Bronchial smooth muscle cell (primary cell): ENCODE data around the gene ZNF559. TPM values are rescaled to one million over a fixed set of nuclear protein-coding genes. Genes with fewer than 3 reads are reported as not detected.

Experiments
- total RNA-seq: library from RNA; depleted of rRNA; stranded (reverse); fragments of >200 nt; gene quantifications from 2 replicates; pipeline ENCODE4 v1.2.1, GENCODE V29; 2014

Gene ZNF559
- total RNA-seq = 9.0 and 10.6 TPM in 2 replicates

GRCh38 chr19:9323919-9324583 lies at the start of gene ZNF559:
ZNF559 (plus strand) TSS chr19:9324179; CDS start chr19:9338550, 14,371 bp downstream.

GRCh38 chr19:9309139-9309973 lies 14.6 kb upstream of the ZNF559 start, which contains the start of gene ZNF699:
ZNF699 (minus strand) TSS chr19:9309838; CDS start chr19:9305119, 4,719 bp downstream.

GRCh38 chr19:9362905-9363304 lies 38.9 kb downstream of the ZNF559 start, which contains the start of gene ZNF177:
ZNF177 (plus strand) TSS chr19:9363013; CDS start chr19:9378312, 15,299 bp downstream.

Other genes starting within 250 kb of the ZNF559 start
- gene OR1M1, start 237.1 kb upstream of the ZNF559 start, total RNA-seq = not detected in 2 replicates
- not detected in 2 replicates for gene OR7G2, start 216.7 kb upstream of the ZNF559 start, total RNA-seq
- gene OR7G1, start 208.4 kb upstream of the ZNF559 start, total RNA-seq = not detected in 2 replicates
- not detected in 2 replicates for gene OR7G3, start 197.2 kb upstream of the ZNF559 start, total RNA-seq
- 13.0 and 13.1 TPM in 2 replicates for gene ZNF317, start 183.8 kb upstream of the ZNF559 start, total RNA-seq
- not detected in 2 replicates for gene OR7D2, start 145.2 kb upstream of the ZNF559 start, total RNA-seq
- not detected in 2 replicates for gene OR7D4, start 104.6 kb upstream of the ZNF559 start, total RNA-seq
- not detected in 2 replicates for gene OR7E24, start 73.2 kb upstream of the ZNF559 start, total RNA-seq
- 5.7 and 6.9 TPM in 2 replicates for gene ZNF699, start 14.3 kb upstream of the ZNF559 start, total RNA-seq
- 1.5 and 2.0 TPM in 2 replicates for gene ZNF177, start 38.8 kb downstream of the ZNF559 start, total RNA-seq
- gene ZNF266, start 111.4 kb downstream of the ZNF559 start, total RNA-seq = 8.2 and 9.3 TPM in 2 replicates
- gene ZNF560, start 174.4 kb downstream of the ZNF559 start, total RNA-seq = 0.79 and 1.2 TPM in 2 replicates
- gene ZNF426, start 214.5 kb downstream of the ZNF559 start, total RNA-seq = 22.4 and 23.5 TPM in 2 replicates